Inferior parietal cortex (tissue), 1 donor: ENCODE results near the gene PCTP.

Experiments
- DNase-seq: peaks from one replicate; pipeline ENCODE4 v3.0.0-alpha.2; 2016; ENCODE audit errors: extremely low spot score

The PCTP gene

GRCh38 chr17:55750750-55751657 lies at the start of gene PCTP:
Gene PCTP (plus strand): TSS chr17:55751051. CDS start chr17:55751104, 53 bp downstream.
- DNase-seq, result peak; percentile 76

GRCh38 chr17:55702150-55702549 lies 48.7 kb upstream of the PCTP start:
- no peak for DNase-seq

GRCh38 chr17:55704401-55704800 lies 46.5 kb upstream of the PCTP start:
- no peak for DNase-seq

GRCh38 chr17:55705847-55706246 lies 45.0 kb upstream of the PCTP start:
- DNase-seq, result no peak

- DNase-seq, result no peak
Measured at GRCh38 chr17:55706808-55707773, 43.8 kb upstream of the PCTP start.

- DNase-seq, result no peak
Measured at GRCh38 chr17:55708175-55708974, 42.5 kb upstream of the PCTP start.

GRCh38 chr17:55709440-55709839 lies 41.4 kb upstream of the PCTP start:
- no peak for DNase-seq

- no peak for DNase-seq
Measured at GRCh38 chr17:55709984-55710383, 40.9 kb upstream of the PCTP start.

GRCh38 chr17:55710410-55710809 lies 40.4 kb upstream of the PCTP start:
- no peak for DNase-seq

- no peak for DNase-seq
Measured at GRCh38 chr17:55710829-55711496, 39.9 kb upstream of the PCTP start.

- DNase-seq, result no peak
Measured at GRCh38 chr17:55717432-55717831, 33.4 kb upstream of the PCTP start.

- DNase-seq, result peak; percentile 89
Measured at GRCh38 chr17:55717898-55718735, 32.7 kb upstream of the PCTP start.

- DNase-seq, result no peak
Measured at GRCh38 chr17:55720919-55721836, 29.7 kb upstream of the PCTP start.

- DNase-seq, result no peak
Measured at GRCh38 chr17:55722016-55722736, 28.7 kb upstream of the PCTP start.

GRCh38 chr17:55722742-55723487 lies 27.9 kb upstream of the PCTP start, which contains the start of gene TMEM100:
Gene TMEM100 (minus strand): TSS chr17:55722864. CDS start chr17:55721070, 1,794 bp downstream.
- DNase-seq, result no peak

- DNase-seq, result no peak
Measured at GRCh38 chr17:55723488-55723848, 27.4 kb upstream of the PCTP start.

- DNase-seq, result no peak
Measured at GRCh38 chr17:55726440-55726839, 24.4 kb upstream of the PCTP start.

- no peak for DNase-seq
Measured at GRCh38 chr17:55727275-55727674, 23.6 kb upstream of the PCTP start.
